ENCODE results near the gene AGER.
"Not testable (repeated sequence)": the region's sequence is repeated elsewhere in the genome, so short reads cannot be mapped to it uniquely, and the experiment has no call there.

Gene AGER

GRCh38 chr6:32184084-32184640 is at the start of gene AGER:
Gene AGER, minus strand, starts transcription at chr6:32184253. Its CDS starts 31 bp downstream, at chr6:32184222.
- FAIRE-seq = no peak
- no peak for DNase-seq (ENCODE audit: extremely low spot score, insufficient read length, low read depth)

GRCh38 chr6:32226434-32226833 is 42.4 kb upstream of the AGER start:
- DNase-seq (ENCODE audit: extremely low spot score, insufficient read length, low read depth) (no peak), FAIRE-seq (peak; percentile 66)

GRCh38 chr6:32224696-32225095 is 40.6 kb upstream of the AGER start:
- DNase-seq (ENCODE audit: extremely low spot score, insufficient read length, low read depth) = no peak

GRCh38 chr6:32223258-32224235 is 39.5 kb upstream of the AGER start, which contains the start of gene NOTCH4:
Gene NOTCH4, minus strand, starts transcription at chr6:32224067. Its CDS starts 139 bp downstream, at chr6:32223928.
- no peak for DNase-seq (ENCODE audit: extremely low spot score, insufficient read length, low read depth)
- FAIRE-seq = no peak

More at GRCh38 chr6:32224696-32225095, 40.6 kb upstream of the AGER start:
- FAIRE-seq = peak; percentile 75

- FAIRE-seq = no peak
- no peak for DNase-seq (ENCODE audit: extremely low spot score, insufficient read length, low read depth)
These were observed 38.5 kb upstream of the AGER start for GRCh38 chr6:32222333-32223230.

- no peak for FAIRE-seq
- DNase-seq (ENCODE audit: extremely low spot score, insufficient read length, low read depth) = no peak
These were observed 36.0 kb upstream of the AGER start for GRCh38 chr6:32220021-32220420.

GRCh38 chr6:32218167-32218566 is 34.1 kb upstream of the AGER start:
- no peak for DNase-seq (ENCODE audit: extremely low spot score, insufficient read length, low read depth)
- FAIRE-seq = no peak

GRCh38 chr6:32216998-32217397 is 32.9 kb upstream of the AGER start:
- no peak for FAIRE-seq
- no peak for DNase-seq (ENCODE audit: extremely low spot score, insufficient read length, low read depth)

- FAIRE-seq (no peak), DNase-seq (ENCODE audit: extremely low spot score, insufficient read length, low read depth) (no peak)
These were observed 32.2 kb upstream of the AGER start for GRCh38 chr6:32216285-32216684.

- FAIRE-seq (no peak), DNase-seq (ENCODE audit: extremely low spot score, insufficient read length, low read depth) (no peak)
These were observed 31.6 kb upstream of the AGER start for GRCh38 chr6:32215617-32216016.

GRCh38 chr6:32214126-32214525 is 30.1 kb upstream of the AGER start:
- no peak for DNase-seq (ENCODE audit: extremely low spot score, insufficient read length, low read depth)
- FAIRE-seq = no peak

GRCh38 chr6:32213649-32214048 is 29.6 kb upstream of the AGER start:
- FAIRE-seq = no peak
- DNase-seq (ENCODE audit: extremely low spot score, insufficient read length, low read depth) = no peak

GRCh38 chr6:32212076-32212760 is 28.2 kb upstream of the AGER start:
- no peak for FAIRE-seq

GRCh38 chr6:32211432-32211831 is 27.4 kb upstream of the AGER start:
- DNase-seq (ENCODE audit: extremely low spot score, insufficient read length, low read depth); FAIRE-seq: not testable (repeated sequence)

More at GRCh38 chr6:32212076-32212760, 28.2 kb upstream of the AGER start:
- DNase-seq (ENCODE audit: extremely low spot score, insufficient read length, low read depth) = no peak

GRCh38 chr6:32210191-32210601 is 26.1 kb upstream of the AGER start:
- no peak for DNase-seq (ENCODE audit: extremely low spot score, insufficient read length, low read depth)
- FAIRE-seq = no peak

- FAIRE-seq = no peak
- DNase-seq (ENCODE audit: extremely low spot score, insufficient read length, low read depth) = no peak
These were observed 24.9 kb upstream of the AGER start for GRCh38 chr6:32208996-32209395.

- no peak for FAIRE-seq
- DNase-seq (ENCODE audit: extremely low spot score, insufficient read length, low read depth) = no peak
These were observed 20.2 kb upstream of the AGER start for GRCh38 chr6:32204268-32204715.

- FAIRE-seq (no peak), DNase-seq (ENCODE audit: extremely low spot score, insufficient read length, low read depth) (no peak)
These were observed 19.6 kb upstream of the AGER start for GRCh38 chr6:32203426-32204267.

- no peak for FAIRE-seq
- no peak for DNase-seq (ENCODE audit: extremely low spot score, insufficient read length, low read depth)
These were observed 18.1 kb upstream of the AGER start for GRCh38 chr6:32202186-32202585.

Measured in GM18507 (cell line).